Right lobe of liver (tissue), 6 donors: Measurements from ENCODE around the gene KIF6. TPM values are rescaled to one million over a fixed set of nuclear protein-coding genes. Genes with fewer than 3 reads are reported as not detected.

Experiments
- ATAC-seq, 4 donors: fragments of 200-7000 bp; cut with Tn5 transposase; one replicate each; pipeline ENCODE4 v1.9.1; 2020; ENCODE audit warnings: mild to moderate bottlenecking in 4 of 4, moderate library complexity in 4 of 4
- DNase-seq, 3 donors: peaks; one replicate each; pipeline ENCODE4 v3.0.0-alpha.2; 2020
- H3K27ac ChIP-seq, 3 donors: fragments of 200-600 bp; one replicate each; pipeline ENCODE4 v1.8.0; 2022
- H3K27me3 ChIP-seq, 2 donors: fragments of 200-600 bp; one replicate each; pipeline ENCODE4 v1.8.0; 2022
- H3K36me3 ChIP-seq, 4 donors: fragments of 200-600 bp; sonication (generic) in 1 of 4; one replicate each; pipeline versions ENCODE4 v1.5.1 to v1.8.0; 2017 to 2022; ENCODE audit warnings: control low read depth in 1 of 4
- H3K4me1 ChIP-seq, 4 donors: fragments of 200-600 bp; sonication (generic) in 1 of 4; one replicate each; pipeline versions ENCODE4 v1.5.1 to v1.8.0; 2017 to 2022; ENCODE audit warnings: control low read depth in 1 of 4
- H3K4me3 ChIP-seq, 3 donors: fragments of 200-600 bp; one replicate each; pipeline ENCODE4 v1.8.0; 2022
- H3K9me3 ChIP-seq, 4 donors: fragments of 200-600 bp; sonication (generic) in 1 of 4; one replicate each; pipeline versions ENCODE4 v1.5.1 to v1.8.0; 2017 to 2022; ENCODE audit warnings: control low read depth in 1 of 4
- CTCF ChIP-seq, 4 donors: fragments of 200-600 bp in 3 of 4; fragments of 450-650 bp in 1 of 4; IDR thresholded peaks; one replicate each; pipeline versions ENCODE4 v1.5.1 to v1.8.0; 2016 to 2022; ENCODE audit warnings: antibody characterized with exemption in 4 of 4, mild to moderate bottlenecking in 2 of 4
- POLR2A ChIP-seq: fragments of 450-650 bp; IDR thresholded peaks from one replicate; pipeline ENCODE4 v1.6.1; 2017; ENCODE audit warnings: antibody characterized with exemption, mild to moderate bottlenecking
- WGBS: methylation state at CpG from one replicate; pipeline ENCODE4 v1.1.6; 2018; ENCODE audit warnings: low coverage, low lambda C conversion rate; ENCODE audit not compliant: insufficient coverage; ENCODE audit errors: missing lambda C conversion rate; 5-methylcytosine and 5-hydroxymethylcytosine counted together
- intact Hi-C, 2 donors: fragments of 100-400 bp; cut with DNase I; formaldehyde crosslinking; loops; one replicate each; pipeline versions ENCODE4 v1.11.2 to v1.14.1; 2022
- total RNA-seq, 6 experiments: library from RNA; depleted of rRNA in 2 of 6; stranded (reverse); fragments of >200 nt in 2 of 6; fragmentation: NEBNext Ultra II Directional in 3 of 6; extraction: Animal tissue kit (Norgen Biotek cat#: 25700) in 3 of 6; gene quantifications; one replicate each; pipeline versions ENCODE4 v1.1.0 to v1.2.4, GENCODE V29; 2016 to 2023
- donor health status: DM: no; HTN: yes; CAD: no.
- donor health status: DM: no; HTN: no; CAD: no.
- donor health status: DM: no; HTN: no; CAD: no.
- donor health status: DM: no; HTN: yes; CAD: no.
- donor health status: DM: no; HTN: yes; CAD: no.

KIF6 gene
- total RNA-seq, 6 experiments from 2014 or later = 0.18 to 0.83 (median 0.37) TPM; not detected in 2

- H3K9me3 ChIP-seq = no peaks in the 10 kb centered on the region
- intact Hi-C loops = no loop called here
- WGBS = 57% methylated on average over 8 of the region's 9 CpGs
- no peak overlapping the region for H3K27ac ChIP-seq
- ATAC-seq (no peak), DNase-seq (no peak)
- TF ChIP-seq CTCF (IDR thresholded peaks at IDR 0.05) (no peak), POLR2A (no peak)
- H3K27me3 ChIP-seq = no peaks in the 10 kb centered on the region
- no peaks in the 10 kb centered on the region for H3K4me1 ChIP-seq
- no peaks in the 10 kb centered on the region for H3K36me3 ChIP-seq
- no peak overlapping the region for H3K4me3 ChIP-seq
Observed at GRCh38 chr6:39339096-39339867, 385.9 kb downstream of the KIF6 start.

- H3K36me3 ChIP-seq = no peaks in the 10 kb centered on the region
- H3K27me3 ChIP-seq = no peaks in the 10 kb centered on the region
- DNase-seq (no peak), ATAC-seq (no peak)
- H3K4me3 ChIP-seq = no peak overlapping the region
- intact Hi-C loops = no loop called here
- no peaks in the 10 kb centered on the region for H3K4me1 ChIP-seq
- H3K9me3 ChIP-seq = no peaks in the 10 kb centered on the region
- H3K27ac ChIP-seq = no peak overlapping the region
- 73% methylated on average over 3 of the region's 5 CpGs for WGBS
- TF ChIP-seq POLR2A (no peak), CTCF (IDR thresholded peaks at IDR 0.05) (no peak)
Observed at GRCh38 chr6:39338397-39338796, 386.8 kb downstream of the KIF6 start.

GRCh38 chr6:39335780-39336545 lies 389.2 kb downstream of the KIF6 start:
- Histone ChIP-seq H3K4me1 (no peaks in the 10 kb centered on the region), H3K27ac (no peak overlapping the region), H3K27me3 (no peaks in the 10 kb centered on the region), H3K9me3 (no peaks in the 10 kb centered on the region), H3K36me3 (no peaks in the 10 kb centered on the region), H3K4me3 (no peak overlapping the region)
- ATAC-seq (peak; percentile 26 to 39 (median 34)), DNase-seq (no peak)
- 18% methylated on average over 4 of the region's 5 CpGs for WGBS
- intact Hi-C loops = no loop called here
- no peak for TF ChIP-seq CTCF (IDR thresholded peaks at IDR 0.05)
- no peak for TF ChIP-seq POLR2A

GRCh38 chr6:39333644-39334438 lies 391.4 kb downstream of the KIF6 start:
- ATAC-seq (no peak), DNase-seq (no peak)
- Histone ChIP-seq H3K4me1 (no peaks in the 10 kb centered on the region), H3K27me3 (no peaks in the 10 kb centered on the region), H3K27ac (no peak overlapping the region), H3K9me3 (no peaks in the 10 kb centered on the region), H3K4me3 (no peak overlapping the region), H3K36me3 (no peaks in the 10 kb centered on the region)
- TF ChIP-seq POLR2A (no peak), CTCF (IDR thresholded peaks at IDR 0.05) (no peak)
- 66% methylated on average over 6 of the region's 7 CpGs for WGBS
- intact Hi-C loops = no loop called here
